ENCODE measurements around the gene PKN3.

The PKN3 gene

GRCh38 chr9:128718475-128718874, 16.2 kb downstream of the PKN3 start:
- no peak for DNase-seq

DNA sequence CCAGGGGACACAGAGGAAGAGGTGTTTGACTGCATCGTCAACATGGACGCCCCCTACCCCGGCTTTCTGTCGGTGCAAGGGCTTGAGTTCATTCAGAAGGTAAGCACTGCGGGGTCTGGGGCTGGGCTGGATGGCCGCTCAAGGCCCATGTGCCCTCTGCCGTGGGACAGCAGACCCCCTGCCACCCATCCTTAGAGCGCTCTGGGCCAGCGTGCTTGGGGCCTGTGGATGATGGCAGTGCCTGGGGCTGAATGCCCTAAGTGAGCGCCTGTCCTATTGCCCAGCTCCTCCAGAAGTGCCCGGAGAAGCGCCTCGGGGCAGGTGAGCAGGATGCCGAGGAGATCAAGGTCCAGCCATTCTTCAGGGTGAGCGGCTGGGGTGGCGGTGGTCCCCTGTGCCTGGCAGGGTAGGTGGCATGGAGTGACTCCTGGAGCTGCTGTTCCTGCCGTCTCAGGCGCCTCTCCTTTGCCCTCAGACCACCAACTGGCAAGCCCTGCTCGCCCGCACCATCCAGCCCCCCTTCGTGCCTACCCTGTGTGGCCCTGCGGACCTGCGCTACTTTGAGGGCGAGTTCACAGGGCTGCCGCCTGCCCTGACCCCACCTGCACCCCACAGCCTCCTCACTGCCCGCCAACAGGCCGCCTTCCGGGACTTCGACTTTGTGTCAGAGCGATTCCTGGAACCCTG, 17.8 kb downstream of the PKN3 start:
- no peak for DNase-seq

DNA sequence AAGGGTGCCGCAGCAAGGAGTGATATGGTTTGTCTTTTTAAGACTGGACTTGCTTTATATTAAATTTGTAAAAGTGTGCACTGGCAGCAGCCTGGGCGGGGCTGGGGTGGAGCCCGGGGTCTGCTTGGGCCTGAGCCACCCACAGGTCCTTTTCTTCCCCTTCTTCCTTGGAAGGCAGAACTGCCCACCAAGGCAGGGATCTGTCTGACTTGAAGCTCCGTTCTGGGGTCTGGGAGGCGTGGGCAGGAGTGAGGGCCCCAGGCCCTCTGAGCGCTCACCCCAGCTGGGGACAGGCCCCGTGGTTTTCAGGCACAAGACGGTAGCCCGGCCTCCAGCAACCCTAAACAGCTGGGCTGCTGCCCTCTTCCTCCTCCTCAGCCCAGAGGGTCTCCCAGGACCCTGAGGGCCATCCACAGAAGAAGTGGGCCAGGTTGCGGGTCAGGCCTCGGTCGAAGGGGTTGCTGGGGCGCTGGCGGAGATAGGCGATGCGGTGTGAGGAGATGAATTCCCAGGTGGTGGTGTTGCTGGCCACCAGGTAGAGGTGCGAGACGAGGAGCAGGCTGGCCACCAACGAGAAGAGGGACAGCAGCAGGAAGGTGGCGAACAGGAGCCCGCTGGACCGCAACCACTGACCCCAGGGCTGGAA, 18.7 kb downstream of the PKN3 start:
- no peak for DNase-seq

DNA sequence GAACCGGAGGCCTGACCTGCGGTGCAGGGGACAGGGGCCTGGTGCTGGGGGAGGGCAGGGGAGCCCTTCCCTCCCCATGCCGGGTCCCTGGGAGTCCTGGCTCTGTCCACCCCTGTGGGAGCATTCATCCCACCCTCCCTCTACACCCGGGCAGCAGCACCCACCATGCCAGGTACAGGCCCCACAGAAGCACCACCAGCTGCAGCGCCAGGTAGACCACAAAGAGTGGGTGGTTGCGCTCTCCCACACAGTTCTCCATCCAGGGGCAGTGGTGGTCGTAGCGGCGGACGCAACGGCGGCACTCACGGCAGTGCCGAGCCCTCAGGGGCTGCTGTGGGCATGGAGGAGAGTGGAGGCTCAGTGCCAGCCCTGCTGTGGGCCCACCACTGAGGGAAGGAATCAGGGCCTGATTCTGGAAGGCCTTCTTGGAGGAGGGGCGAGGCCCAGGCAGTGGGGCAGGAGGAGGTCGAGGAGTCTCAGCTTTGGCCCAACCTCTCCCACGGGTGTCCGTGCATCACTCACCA, 19.2 kb downstream of the PKN3 start:
- no peak for DNase-seq

DNA sequence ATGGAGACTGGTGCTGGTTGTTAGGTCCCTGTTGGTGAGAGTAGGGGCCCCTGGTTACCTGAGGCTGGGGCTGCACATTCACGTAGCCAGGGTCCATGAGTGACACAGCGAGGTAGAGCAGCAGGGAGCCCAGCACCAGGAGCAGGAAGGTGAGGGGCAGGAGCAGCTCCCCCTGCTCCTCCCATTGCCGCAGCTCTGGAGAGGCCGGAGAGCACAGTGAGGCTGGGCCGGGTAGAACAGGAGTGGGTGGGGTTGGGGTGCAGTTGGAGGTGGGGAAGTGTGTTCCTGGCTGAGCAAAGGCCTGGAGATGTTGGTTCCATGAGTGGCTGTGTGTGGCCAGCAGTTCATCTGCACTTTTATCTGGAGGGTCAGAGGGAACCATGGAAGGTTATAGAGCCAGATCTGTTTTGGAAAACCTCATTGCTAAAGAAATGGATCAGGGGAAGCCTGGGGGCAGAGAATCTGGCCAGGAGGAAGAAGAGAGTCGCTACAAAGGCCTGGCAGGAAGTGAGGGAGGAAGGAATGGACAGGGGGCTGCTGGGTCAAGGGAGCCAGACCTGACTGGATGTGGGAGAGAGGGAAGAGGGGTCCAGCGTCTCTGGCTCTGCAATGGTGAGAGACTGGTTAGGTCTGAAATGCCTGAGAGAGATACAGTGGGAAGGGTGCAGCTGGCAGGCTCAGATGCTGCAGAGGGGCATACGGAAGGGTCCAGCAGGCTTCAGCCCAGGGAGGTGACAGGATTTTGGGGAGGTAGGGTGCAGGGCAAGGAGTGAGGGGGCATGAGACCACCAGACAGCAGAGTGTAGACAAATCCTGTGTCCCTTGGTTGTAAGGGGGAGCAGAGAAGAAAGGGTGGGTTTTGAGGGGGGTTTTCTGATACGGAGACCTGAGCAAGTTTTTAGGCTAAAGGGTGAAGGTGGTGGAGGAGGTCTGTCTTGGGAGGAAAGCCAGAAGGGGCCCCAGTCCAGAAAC, 20.4 kb downstream of the PKN3 start:
- DNase-seq: no peak

DNA sequence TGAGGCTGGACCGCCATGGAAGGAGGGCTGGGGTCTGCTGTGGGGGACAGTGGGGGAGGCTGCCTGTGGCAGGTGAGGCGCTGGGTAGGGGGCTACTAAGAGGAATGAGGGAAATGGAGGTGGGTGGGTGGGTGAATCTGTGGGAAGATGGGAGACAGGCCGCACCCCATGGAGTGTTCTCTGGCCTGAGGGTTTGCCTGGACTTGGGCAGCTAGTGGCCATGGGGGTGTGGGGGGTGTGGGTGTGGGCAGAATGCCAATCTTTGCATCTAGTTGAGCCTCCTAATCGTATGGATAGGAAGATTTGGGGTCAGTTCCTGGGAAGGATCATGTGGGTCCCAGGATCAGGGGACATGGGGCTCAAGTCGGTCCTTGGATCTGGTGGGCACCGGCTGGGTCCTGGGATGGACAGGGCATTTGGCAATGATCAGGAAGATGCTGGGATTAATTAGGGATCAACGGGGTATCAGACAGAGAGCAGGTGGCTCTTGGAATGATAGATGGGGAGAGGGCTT, 21.1 kb downstream of the PKN3 start:
- DNase-seq: no peak

DNA sequence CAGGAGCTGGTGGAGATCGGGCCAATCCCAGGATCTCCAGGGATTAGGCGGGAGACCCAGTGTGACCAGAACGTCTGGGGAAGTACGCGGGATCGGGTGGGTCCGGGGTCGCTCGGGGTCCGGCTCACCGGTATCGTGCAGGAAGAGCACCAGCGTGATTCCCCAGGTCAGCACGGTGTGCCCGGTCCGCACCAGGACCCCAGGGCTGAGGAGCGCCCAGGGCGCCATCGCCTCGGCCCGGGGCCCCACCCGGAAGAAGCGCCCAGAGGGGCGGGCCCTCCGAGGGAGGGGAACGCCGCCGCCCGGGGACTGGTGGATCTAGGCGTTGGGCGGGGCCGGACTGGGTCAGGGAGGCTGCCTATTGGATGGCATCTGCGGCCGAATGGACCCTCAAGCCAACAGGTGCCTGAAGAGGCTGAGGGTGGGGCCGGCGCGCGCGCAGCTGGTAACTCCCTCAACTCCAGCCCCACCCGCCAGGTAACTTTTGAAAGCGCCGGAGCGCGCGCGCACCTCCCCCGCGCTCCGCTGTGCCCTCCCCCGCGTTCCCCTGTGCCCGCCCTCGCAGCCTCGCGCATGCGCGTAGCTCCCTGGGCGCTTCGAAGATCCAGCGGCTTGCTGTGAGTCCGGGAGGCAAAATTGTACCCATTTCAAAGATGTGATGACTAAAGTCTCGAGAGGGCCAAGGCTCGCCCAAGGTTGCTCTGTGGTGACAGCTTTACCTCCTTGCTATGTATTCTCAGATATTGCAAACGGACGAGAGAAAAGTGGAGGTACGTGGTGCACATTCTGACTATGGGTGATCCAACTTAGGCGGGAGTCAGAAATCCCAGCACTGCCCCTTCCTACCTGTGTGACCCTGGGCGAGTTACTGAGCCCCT, 21.8 kb downstream of the PKN3 start, which contains the start of gene ZDHHC12:
TSS of gene ZDHHC12 (minus strand) at position 262 of the 878 bp plus-strand sequence. CDS start at position 228, 34 bp downstream.
- peak; percentile 99 for DNase-seq

DNA sequence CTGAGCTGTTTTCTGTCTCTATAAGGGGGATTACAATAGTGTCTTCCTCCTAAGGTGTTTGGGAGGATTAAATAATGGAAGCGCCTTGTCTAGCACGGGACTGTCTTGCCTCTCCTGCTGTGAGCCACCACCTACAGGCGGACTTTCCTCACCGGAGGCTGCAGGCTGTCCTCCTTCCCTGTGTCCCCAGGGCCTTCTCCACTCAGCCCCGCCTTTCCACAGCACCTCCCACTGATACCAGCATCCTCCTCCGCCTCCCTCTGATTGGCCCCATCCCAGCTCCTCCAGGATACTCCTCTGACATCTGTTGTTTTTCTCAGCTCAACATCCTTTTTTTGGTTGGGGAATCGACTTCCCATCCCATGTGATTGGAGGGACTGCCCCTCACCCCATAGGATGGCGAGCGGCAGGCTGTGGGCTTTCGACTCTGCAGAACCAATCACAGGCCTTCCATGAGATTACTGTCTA, 22.5 kb downstream of the PKN3 start:
- peak; percentile 50 for DNase-seq

DNA sequence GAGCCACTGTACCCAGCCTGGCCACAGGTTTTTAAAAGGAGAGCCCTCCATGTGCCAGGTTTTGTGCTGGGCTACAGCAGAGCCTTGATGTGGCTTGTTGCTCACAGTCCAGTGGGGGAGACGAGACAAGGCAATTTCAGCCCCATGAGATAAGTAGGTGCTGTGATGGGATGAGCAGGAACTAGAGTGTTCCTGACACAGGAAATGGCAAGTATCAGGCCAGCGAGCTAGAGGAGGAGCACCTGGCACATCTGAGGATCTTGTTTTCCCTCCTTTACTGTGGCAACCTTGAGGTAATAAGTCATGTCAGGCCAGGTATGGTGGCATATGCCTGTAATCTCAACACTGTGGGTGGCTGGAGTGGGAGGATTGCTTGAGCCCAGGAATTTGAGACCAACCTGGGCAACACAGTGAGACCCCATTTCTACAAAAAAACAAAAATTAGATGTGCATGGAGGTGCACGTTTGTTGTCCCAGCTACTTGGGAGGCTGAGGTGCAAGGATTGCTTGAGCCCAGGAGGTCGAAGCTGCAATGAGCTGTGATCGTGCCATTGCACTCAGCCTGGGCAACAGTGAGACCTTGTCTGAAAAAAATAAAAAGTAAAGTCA, 25.4 kb downstream of the PKN3 start:
- DNase-seq: no peak

DNA sequence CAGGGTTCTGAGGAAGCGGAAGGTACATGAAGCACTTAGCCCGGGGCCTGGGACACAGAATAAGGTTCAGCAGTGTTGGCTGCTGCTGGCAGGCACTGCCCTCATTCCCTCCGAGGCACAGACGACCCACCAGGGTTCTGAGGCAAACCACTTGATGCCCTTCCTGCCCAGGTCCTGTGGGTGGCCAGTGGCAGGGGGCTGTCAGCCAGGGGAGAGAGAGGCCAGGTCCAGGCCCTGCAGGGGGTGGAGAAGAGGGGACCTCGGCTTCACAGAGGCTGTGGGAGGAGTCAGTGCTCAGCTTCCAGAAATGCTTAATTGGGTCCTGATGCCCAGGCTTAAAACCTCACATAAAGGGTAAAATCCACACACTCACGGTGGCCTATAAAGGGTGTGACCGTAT, 26.0 kb downstream of the PKN3 start:
- no peak for DNase-seq

- no peak for DNase-seq
These were observed 27.0 kb downstream of the PKN3 start for GRCh38 chr9:128729302-128729701.

- DNase-seq: no peak
These were observed 27.6 kb downstream of the PKN3 start for GRCh38 chr9:128729766-128730517.

- DNase-seq: no peak
These were observed 28.8 kb downstream of the PKN3 start for GRCh38 chr9:128731093-128731492.

DNA sequence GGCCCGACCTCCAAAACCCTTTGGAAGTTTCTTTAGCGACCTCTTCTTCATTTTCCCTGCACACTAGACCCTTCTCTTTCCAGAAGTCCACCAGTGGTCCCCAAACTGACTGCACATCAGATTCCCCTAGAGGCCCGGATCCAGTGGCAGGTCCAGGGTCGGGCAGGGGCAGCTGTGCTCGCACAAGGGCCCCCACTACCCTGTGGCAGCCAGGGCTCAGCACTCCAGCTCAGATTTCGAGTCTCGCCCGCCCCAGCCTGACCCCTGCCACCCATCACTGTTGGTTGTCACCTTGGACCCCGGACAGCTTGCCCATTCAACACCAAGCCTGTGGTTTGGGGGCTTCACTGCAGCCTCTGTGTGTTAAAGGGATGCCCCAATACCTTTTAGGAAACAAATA, 29.4 kb downstream of the PKN3 start:
- no peak for DNase-seq

DNA sequence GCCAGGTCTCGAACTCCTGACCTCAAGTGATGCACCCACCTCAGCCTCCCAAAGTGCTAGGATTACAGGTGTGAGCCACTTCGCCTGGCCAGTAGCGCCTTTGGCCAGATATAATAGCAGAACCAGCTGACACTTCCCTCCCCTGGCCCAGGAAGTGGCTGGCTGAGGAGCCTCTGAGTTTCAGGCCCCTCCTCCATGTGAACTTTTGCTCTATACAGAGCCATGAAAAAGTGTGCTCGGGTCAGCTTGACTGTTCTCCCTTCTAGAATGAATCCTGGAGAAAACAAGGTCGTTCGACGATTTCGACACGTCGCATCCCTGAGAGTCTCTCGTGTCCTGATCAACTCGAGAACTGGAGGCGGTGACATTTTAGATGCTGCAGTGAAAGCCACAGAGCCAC, 30.3 kb downstream of the PKN3 start:
- no peak for DNase-seq

- DNase-seq: peak; percentile 10
These were observed 31.0 kb downstream of the PKN3 start for GRCh38 chr9:128733256-128733655.

DNA sequence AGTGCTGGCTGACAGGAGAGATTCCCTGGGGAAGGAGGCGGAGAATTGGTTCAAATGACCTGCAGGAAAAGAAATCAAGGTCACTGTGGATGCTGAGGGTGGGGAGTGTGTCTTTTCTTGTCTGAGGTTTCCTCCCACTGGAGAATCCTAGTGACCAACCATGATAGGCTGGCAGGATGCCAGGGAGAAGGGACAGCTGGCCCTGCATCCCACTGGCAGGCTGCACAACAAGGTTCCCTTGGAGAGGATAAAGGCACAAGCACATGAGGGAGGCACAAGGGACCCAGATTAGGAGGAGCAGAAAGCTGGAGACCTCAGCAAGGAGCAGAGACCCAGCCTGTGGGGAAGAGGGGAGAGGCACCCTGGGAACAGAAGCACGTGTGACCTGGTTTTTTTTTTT, 33.1 kb downstream of the PKN3 start:
- no peak for DNase-seq

- DNase-seq: no peak
These were observed 40.1 kb downstream of the PKN3 start for GRCh38 chr9:128742401-128742800.

- no peak for DNase-seq
These were observed 41.1 kb downstream of the PKN3 start for GRCh38 chr9:128743421-128743820.

GRCh38 chr9:128747241-128747640, 44.9 kb downstream of the PKN3 start:
- DNase-seq: no peak
